GM12891 (cell line): ENCODE results near the gene NIT1.

Experiments
- POLR2A ChIP-seq: IDR thresholded peaks from 2 replicates; pipeline ENCODE4 v1.6.1; 2011; ENCODE audit warnings: low read depth, low read length, control low read depth
- POLR2AphosphoS5 ChIP-seq: IDR thresholded peaks from 2 replicates; pipeline ENCODE4 v1.6.1; 2011; ENCODE audit warnings: low read depth, low read length, control low read depth
- TAF1 ChIP-seq: IDR thresholded peaks from 2 replicates; pipeline ENCODE4 v1.6.1; 2011; ENCODE audit warnings: low read depth, low read length, control low read depth

GRCh38 chr1:161085165-161085564, 32.7 kb upstream of the NIT1 start:
- TF ChIP-seq POLR2A (no peak), TAF1 (no peak), POLR2AphosphoS5 (no peak)
